ENCODE results near the gene GLP1R.

DNA sequence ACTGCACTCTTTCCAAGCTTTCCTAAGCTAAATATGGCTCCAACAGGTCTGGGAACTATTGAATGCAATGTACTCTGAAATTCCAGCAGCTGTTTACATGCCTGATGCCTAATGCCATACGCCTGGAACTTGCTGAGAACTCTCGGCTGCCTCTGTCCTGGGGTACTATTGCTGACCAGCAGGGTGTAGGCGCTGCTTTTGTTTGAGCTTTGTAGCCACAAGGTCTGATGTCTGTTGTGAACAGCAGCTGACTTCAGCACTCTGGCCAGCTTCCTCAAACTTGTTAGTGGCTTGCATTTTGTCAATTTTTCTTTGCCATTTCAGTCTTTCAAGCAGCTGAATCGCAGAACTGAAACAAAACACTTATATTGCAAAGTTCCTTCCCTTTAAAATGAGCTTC, 39.8 kb downstream of the GLP1R start:
- TF ChIP-seq CTCF (tag by site-specific recombination; IDR thresholded peaks at IDR 0.05) (no peak), ZFP3 (tag by site-specific recombination; IDR thresholded peaks at IDR 0.05; ENCODE audit: low read depth) (no peak)
- TF ChIP-seq, protein P1, sequence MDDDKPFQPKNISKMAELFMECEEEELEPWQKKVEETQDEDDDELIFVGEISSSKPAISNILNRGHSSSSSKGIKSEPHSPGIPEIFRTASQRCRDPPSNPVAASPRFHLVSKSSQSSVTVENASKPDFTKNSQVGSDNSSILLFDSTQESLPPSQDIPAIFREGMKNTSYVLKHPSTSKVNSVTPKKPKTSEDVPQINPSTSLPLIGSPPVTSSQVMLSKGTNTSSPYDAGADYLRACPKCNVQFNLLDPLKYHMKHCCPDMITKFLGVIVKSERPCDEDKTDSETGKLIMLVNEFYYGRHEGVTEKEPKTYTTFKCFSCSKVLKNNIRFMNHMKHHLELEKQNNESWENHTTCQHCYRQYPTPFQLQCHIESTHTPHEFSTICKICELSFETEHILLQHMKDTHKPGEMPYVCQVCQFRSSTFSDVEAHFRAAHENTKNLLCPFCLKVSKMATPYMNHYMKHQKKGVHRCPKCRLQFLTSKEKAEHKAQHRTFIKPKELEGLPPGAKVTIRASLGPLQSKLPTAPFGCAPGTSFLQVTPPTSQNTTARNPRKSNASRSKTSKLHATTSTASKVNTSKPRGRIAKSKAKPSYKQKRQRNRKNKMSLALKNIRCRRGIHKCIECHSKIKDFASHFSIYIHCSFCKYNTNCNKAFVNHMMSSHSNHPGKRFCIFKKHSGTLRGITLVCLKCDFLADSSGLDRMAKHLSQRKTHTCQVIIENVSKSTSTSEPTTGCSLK (tag by site-specific recombination; IDR thresholded peaks at IDR 0.05): no peak

All from HEK293 (cell line).